GM18868 (cell line): ENCODE data around the gene MEF2C.

ENCODE experiments used
- ATAC-seq: cut with Tn5 transposase; IDR thresholded peaks from one replicate; pipeline ENCODE4 v1.9.1; 2021; ENCODE audit warnings: mild to moderate bottlenecking, moderate library complexity; ENCODE audit not compliant: unreplicated experiment

The MEF2C gene

GRCh38 chr5:88889189-88890069 is 6.4 kb upstream of the MEF2C start:
- peak; percentile 41 for ATAC-seq

GRCh38 chr5:88888848-88889188 is 5.8 kb upstream of the MEF2C start:
- ATAC-seq = peak; percentile 0

GRCh38 chr5:88888291-88888690 is 5.3 kb upstream of the MEF2C start:
- no peak for ATAC-seq

DNA sequence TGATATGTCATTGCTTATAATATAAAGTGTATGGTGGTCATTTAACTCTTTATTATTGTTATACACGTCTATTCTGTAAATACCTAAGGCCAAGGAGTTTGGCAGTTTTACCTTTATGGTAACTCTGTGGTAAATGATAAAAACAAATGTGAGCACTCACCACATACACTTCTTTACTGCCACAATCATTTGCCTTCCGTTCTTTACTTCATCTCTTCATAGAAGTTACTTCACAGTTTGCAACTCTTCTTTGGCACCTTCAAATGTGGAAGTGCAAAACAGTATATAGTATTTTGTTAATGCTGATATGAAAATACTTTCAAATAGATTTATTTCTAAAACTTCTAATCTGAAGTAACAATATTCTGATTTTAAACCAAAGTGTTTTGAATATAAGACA is 4.4 kb upstream of the MEF2C start:
- no peak for ATAC-seq

- ATAC-seq = no peak
These were observed 3.9 kb upstream of the MEF2C start for GRCh38 chr5:88886746-88887341.

- ATAC-seq = no peak
These were observed 3.3 kb upstream of the MEF2C start for GRCh38 chr5:88886252-88886651.

GRCh38 chr5:88885002-88885401 is 2.0 kb upstream of the MEF2C start:
- no peak for ATAC-seq

DNA sequence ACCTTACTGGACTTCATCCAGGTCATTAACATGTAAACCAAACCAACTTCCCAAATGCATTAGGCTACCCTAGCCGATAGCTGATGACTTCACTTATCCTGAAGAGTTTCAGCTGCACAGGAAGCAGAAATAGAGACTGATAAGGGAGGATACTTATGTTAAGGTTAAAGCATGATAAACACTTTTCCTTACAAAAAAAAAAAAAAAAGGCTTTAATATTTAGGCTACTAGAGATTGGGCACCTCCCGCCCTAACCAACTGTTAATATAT is 1.6 kb upstream of the MEF2C start:
- no peak for ATAC-seq

DNA sequence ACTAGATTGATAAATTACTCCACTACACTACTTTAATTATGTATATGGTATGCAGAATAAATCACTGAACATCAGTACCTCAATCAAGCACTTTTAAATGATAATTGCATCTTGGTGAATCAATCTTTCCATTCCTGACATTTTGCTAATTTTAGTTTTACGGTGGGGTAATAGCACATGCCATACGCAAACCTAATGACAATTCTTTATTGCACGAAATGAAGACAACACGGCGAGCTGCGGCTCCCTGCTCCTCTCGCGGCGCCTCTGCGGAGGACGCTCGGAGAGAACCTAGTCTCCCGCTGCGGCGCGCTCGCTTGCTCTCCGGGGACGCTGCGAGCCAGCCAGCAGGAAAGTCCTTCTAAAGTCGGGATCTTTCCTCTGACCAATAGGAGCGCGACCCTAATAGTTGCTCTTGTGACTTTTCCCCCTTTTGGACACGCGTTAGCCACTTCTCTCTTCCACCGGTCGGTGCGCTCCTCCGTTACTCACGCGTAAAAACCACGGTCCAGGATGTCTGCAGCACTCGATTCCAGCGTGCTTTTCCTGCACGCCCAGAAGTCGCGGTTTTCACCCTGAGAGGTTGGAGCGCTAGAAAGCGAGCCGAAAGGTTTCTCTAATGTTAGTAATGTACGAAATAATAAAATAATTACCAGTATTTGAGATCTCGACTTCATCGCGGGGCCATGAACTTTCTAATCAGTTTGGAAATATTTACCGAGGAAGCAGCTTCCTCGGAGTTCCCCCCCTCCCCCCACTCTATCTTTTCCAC is 1.0 kb upstream of the MEF2C start:
- peak; percentile 24 for ATAC-seq

DNA sequence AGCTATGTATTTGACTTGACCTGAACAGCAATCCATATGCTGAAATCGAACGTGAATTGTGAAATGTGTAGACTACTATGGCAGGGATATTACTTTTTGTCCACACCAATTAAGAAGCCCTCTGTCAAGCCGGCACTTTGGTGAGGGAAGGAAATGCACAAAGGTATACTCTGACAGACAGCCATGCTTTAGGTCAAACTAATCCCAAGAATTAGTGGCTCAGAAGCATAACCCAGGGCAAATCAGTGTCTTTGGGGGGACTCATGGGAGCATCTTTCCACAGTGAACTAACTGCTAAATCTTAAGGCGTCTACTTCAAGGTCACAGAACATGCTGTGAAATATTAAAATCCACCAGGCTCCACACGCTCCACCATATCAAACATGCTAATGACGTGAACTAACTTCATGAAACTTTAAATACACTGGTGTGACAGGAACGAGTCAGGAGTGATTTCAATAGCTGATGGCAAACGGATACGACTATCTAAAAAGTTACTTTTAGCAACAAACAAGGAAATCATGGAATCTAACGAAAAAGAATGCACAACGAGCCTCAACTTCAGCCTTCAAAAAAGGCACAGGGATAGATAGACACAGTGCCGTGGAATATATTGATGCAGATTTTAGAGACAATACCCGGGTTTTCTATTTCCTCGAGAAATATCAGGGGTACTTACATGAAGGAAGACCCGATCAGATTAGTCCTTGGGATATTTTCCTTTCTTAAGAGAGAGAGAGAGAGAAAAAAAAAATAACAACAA is 527 bp downstream of the MEF2C start:
- ATAC-seq = no peak

DNA sequence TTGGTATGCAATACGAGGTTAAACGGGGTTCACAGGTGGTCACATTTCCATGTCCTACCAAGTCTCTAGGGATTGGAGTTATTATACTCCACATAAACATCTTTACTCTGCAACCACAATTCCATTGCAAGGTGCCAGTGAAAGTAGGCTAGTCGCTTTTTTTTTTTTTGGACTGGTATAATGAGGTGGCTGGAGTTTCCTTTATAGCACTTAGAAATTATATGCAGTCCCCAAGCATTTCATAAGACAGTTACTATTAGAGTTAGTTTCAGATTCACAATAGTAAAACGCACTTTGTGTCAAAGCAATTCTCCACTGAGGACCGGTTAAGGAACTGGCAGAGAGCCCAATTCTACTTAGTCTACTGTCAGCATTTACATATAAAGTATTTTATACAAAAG is 1.4 kb downstream of the MEF2C start:
- ATAC-seq = peak; percentile 22

DNA sequence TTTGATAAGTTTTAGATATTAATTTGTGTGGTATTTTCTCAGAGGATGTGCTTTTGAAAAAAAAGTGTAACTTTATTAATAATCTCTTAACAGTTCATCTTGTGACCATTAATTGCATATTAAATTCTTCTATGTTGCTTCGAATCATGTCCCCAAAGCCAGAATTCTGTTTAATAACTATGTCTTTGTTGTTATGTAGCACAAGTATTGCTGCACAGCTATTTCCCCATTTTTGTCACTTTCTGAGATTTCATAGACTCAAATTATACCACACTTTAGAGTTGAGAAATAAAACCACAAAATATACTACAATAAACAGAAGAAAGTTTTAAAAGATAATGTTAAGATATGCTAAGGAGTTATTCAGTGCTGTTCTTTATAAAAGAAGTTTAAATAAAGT is 2.8 kb downstream of the MEF2C start:
- ATAC-seq = no peak

GRCh38 chr5:88879724-88880123 is 3.3 kb downstream of the MEF2C start:
- ATAC-seq = no peak

- ATAC-seq = no peak
These were observed 4.0 kb downstream of the MEF2C start for GRCh38 chr5:88878976-88879375.

GRCh38 chr5:88877826-88878225 is 5.2 kb downstream of the MEF2C start:
- no peak for ATAC-seq

DNA sequence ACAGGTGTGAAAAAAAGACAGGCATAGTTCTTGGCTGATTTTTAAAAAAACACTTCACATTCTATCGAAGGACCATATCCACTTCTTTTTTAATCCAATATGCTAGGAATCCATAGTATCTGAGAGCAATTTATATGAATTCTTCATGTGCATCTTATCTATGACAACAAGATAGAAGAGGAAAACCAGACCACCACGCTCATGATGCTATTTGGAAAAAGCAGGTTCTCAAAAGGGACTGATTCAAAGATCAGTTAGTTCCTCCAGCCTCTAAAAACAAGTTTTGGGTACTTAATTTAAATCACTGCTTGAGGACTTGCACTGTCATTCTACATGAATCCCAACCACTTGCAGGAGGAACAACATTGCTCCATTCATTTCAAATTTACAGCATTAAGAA is 6.3 kb downstream of the MEF2C start:
- no peak for ATAC-seq

DNA sequence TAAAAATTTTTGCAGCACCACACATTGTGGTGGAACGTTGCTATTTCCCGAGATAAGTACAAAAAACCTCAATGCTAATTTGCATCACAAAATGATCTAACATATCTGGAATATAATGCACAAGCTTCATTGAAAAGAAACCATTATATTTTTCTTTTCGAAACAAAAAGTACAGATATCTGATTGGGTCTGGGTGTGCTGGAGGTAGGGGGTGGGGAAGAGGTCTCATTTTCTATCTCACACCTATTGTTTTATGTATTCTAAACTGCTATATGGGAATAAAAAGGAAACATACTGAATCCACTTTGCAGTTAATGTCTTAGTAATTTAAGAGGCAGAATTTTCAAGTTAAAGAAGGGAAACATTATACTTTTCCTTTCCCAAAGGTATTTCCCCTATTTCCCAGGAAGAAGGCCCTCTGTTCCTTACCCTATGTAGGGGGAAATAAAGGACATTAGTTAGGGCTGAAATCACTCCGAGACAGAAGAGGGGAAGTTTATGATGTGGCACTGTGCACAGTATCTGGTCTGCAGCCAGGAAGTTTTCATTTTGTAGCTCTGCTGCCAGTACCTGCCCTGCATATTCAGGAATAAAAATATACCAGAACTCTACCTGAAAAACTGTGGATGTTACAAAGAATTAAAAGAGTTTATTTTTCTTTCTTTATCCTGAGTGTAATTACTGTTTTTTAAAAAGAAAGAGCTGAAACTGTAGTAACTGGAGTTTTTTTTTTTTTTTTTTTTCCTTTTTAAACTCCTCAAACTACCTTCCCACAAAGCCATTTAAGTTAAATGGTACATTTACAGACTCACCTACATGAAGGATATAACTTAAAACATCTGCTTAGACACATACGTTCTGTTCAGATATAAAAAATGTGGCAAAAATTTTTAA is 7.4 kb downstream of the MEF2C start:
- peak; percentile 60 for ATAC-seq

GRCh38 chr5:88873447-88873846 is 9.5 kb downstream of the MEF2C start:
- ATAC-seq = no peak

DNA sequence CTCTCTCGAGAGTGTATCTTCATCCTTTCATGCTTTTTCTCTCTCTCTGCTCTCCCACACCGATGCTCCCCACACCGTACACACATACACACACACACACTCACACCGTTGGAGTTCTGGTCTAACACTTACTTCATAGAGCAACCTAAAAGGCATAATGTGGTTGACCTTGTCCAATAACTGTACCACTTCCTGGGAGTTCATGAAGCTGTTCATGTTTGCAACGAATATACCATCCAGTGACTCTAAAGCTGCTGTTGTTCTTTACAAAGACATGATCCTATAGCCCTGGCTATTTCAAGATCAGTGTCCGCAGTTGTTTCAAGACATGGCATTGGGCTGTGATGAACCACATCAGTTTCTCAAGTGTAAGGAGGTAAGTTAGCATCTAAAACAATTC is 10.0 kb downstream of the MEF2C start:
- no peak for ATAC-seq

- no peak for ATAC-seq
These were observed 12.7 kb downstream of the MEF2C start for GRCh38 chr5:88870285-88870684.
